Spleen (tissue), 7 donors: ENCODE results near the gene AFF1.

Experiments used
- CTCF ChIP-seq, 11 experiments: fragments of 200-600 bp in 7 of 11; fragments of 450-650 bp in 4 of 11; sonication (generic) in 4 of 11; IDR thresholded peaks in 8 of 11; conservative IDR thresholded peaks in 3 of 11; 1 replicate in 7 of 11; 2 replicates in 4 of 11; pipeline versions ENCODE4 v1.4.0 to v1.8.0; 2016 to 2021; ENCODE audit warnings: antibody characterized with exemption in 11 of 11, inconsistent platforms in 4 of 11, mild to moderate bottlenecking in 1 of 11
- POLR2A ChIP-seq, 3 donors: fragments of 450-650 bp; IDR thresholded peaks; one replicate each; pipeline ENCODE4 v1.5.1; 2017; ENCODE audit warnings: antibody characterized with exemption in 3 of 3, mild to moderate bottlenecking in 1 of 3
- POLR2AphosphoS5 ChIP-seq, 3 donors: sonication (generic); formaldehyde crosslinking; IDR thresholded peaks; one replicate each; pipeline ENCODE4 v1.5.1; 2017; ENCODE audit warnings: antibody characterized with exemption in 3 of 3
- donor health status: DM: no; HTN: no; CAD: no; lungs with moderate emphysema.
- donor health status: DM: no; HTN: no; CAD: no.
- donor health status: DM: no; HTN: no; CAD: no.

GRCh38 chr4:87128006-87128705, 193.3 kb downstream of the AFF1 start:
- TF ChIP-seq CTCF (IDR thresholded peaks at IDR 0.05 in 8 of 11, conservative IDR thresholded peaks at IDR 0.05 in 3 of 11): no peak
- TF ChIP-seq POLR2A (IDR thresholded peaks at IDR 0.05): no peak
- TF ChIP-seq POLR2AphosphoS5 (IDR thresholded peaks at IDR 0.05): no peak
